WI38 (cell line): ENCODE measurements around the gene FXYD1.

Experiments
- H3K4me3 ChIP-seq: 2 replicates; pipeline ENCODE4 v1.5.1; 2011; ENCODE audit warnings: low read depth, mild to moderate bottlenecking, control low read depth, low read length
- TF ChIP-seq, protein P1 (sequence below): IDR thresholded peaks from 2 replicates; pipeline ENCODE4 v1.5.1; 2012; ENCODE audit warnings: low read depth, mild to moderate bottlenecking, control low read depth, low read length

Gene FXYD1

DNA sequence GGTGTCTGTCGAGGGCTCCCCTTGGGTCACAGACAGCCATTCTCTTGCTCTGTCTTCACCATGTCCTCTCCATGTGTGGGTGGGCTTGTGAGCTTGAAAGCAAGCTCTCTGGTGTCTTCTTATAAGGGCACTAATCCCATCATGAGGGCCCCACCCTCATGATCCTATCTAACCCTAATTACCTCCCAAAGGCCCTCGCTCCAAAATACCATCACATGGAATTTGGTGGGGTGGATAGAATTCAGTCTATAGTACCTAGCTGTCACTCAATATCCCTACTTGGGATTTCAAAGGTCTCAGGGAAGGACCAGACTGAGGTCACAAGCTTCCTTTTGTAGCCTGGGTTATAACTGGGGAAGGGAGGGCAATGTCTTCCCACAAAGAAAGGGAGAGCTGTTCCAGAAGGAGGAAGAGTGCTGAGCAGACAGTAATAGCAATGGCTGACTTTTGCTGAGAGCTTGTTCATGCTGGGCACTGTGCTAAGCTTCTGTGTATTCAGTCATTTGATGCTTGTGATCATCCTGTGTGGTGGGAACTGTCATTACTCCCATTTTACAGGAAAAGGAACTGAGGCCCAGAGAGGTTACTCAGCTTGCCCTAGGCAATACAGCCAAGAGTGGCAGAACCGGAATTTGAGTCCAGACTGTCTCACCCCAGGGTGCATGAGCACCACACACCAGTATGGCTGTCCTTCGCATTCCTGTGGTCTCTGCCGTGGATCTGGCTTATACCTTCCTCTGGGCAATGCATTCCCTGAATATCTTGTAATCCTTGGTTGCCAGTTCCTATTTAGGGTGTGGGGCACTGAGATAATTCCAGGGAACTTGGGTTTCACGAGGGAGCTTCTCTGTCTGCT, 24.1 kb downstream of the FXYD1 start:
- TF ChIP-seq, protein P1, sequence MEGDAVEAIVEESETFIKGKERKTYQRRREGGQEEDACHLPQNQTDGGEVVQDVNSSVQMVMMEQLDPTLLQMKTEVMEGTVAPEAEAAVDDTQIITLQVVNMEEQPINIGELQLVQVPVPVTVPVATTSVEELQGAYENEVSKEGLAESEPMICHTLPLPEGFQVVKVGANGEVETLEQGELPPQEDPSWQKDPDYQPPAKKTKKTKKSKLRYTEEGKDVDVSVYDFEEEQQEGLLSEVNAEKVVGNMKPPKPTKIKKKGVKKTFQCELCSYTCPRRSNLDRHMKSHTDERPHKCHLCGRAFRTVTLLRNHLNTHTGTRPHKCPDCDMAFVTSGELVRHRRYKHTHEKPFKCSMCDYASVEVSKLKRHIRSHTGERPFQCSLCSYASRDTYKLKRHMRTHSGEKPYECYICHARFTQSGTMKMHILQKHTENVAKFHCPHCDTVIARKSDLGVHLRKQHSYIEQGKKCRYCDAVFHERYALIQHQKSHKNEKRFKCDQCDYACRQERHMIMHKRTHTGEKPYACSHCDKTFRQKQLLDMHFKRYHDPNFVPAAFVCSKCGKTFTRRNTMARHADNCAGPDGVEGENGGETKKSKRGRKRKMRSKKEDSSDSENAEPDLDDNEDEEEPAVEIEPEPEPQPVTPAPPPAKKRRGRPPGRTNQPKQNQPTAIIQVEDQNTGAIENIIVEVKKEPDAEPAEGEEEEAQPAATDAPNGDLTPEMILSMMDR: no peak
- H3K4me3 ChIP-seq: no peak overlapping the region

DNA sequence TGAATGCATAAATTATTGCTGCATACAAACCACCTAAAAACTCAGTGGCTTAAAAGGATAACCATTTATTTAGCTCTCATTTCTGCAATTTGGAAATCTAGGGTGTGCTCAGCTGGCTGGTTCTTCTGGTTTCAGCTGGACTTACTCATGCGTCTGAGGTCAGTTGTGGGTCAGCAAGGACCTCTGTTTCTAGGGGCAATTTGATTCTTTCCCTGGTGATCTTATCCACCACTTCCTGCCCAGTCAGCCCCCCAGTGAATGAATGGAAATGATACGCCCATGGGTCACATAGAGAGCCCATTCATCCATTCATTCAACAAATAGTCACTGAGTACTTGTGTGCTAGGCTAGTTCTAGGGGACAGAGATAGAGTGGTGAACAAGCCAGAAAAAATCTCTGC, 25.8 kb downstream of the FXYD1 start:
- H3K4me3 ChIP-seq: no peak overlapping the region
- TF ChIP-seq, protein P1: no peak

DNA sequence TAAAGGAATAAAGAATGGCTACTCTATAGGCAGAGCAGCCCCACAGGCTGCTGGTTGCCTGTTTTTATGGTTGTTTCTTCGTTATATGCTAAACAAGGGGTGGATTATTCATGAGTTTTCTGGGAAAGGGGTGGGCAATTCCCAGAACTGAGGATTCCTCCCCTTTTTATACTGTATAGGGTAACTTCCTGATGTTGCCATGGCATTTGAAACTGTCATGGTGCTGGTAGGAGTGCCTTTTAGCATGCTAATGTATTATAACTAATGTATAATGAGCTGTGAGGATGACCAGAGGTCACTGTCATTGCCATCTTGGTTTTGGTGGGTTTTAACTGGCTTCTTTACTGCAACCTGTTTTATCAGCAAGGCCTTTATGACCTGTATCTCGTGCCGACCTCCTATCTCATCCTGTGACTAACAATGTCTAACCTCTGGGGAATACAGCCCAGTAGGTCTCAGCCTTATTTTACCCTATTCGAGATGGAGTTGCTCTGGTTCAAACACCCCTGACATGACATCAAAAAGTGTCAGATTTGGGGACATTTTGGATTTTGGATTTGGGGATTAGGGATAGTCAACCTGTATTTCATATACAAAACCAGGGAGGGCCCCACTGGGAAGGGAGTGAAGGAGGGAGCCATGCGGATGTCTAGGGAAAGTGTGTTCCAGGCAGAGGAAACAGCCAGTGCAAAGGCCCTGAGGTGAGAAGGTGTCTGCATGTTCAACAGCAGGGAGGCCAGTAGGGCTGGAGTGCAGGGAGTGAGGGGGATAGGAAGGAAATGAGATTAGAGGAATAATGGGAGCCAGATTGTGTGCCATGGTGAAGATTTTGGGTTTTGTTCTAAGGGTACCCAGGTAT, 26.8 kb downstream of the FXYD1 start:
- no peak overlapping the region for H3K4me3 ChIP-seq
- TF ChIP-seq, protein P1: no peak

DNA sequence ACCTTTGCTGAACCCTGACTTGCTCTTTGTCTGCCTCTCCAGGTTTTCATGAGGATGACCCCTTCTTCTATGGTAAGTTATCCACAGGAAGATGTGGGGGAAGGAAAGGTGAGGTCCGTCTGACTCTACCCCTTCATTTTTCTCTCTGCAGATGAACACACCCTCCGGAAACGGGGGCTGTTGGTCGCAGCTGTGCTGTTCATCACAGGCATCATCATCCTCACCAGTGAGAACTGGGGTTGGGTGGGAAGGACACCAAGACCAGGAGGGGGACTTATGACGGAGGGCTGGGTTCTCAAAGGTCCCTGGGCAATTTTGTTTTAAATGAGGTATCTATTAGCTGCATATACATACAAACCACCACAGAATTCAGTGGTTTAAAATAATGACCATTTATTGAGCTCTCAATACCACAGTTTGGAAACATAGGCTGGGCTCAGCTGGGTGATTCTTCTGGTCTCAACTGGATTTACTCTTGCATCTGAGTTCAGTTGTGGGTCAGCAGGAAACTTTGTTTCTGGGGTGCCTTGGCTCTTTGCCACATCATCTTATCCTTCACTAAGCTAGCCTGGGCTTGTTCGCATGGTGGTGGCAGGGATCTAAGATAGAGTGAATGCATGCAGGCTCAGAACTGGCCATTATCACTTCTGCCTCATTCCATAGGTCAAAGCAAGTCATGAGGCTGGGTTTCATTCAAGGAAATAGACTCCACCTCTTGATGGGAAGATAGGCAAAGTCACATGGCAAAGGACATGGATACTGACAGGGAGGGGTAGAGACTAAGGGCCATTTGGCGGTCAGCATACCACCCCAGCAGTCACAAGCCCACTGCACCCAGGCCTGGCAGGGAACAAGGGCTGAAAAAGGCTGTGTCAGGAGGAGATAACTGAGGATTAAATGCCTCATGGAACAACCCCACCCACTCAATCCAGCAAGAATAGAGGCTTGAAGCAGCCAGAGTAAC, 27.8 kb downstream of the FXYD1 start:
- H3K4me3 ChIP-seq: no peak overlapping the region
- TF ChIP-seq, protein P1: no peak

DNA sequence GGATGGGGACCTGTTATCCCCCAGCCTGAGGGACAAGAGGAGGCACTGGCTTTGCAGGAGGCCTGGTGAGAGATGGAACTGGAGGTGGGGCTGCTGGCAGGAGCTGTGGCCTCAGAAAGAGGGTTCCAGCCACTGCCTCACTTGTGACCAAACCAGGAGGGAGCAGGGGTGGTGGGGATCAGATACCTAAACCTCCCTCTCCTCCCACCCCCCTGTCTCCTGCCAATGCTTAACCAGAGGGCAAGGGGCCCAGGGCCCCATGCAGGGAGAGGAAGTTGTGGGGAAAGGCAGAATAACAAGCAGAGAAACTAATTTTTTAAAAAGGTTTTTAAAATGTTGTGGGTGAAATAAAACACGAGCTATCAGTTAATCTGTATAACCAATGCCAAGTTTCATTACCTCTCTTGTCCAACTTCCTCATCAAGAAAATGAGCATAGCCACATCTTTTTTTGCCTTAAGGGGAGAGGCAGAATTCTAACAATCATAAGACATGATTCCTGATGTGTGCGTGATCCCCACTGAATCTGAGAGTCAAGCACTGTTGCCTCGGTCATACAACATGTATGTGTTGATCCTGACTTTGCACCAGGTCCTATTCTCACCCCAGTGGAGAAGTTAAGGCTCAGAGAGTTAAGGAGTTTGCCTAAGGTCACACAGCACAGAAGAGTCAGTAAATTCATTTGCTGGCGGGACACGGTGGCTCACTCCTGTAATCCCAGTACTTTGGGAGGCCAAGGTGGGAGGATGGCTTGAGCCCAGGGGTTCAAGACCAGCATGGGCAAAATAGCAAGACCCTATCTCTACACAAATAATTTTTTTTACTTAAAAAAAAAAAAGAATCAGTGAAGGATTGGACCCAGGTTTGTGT, 28.9 kb downstream of the FXYD1 start:
- H3K4me3 ChIP-seq: no peak overlapping the region
- TF ChIP-seq, protein P1: no peak

DNA sequence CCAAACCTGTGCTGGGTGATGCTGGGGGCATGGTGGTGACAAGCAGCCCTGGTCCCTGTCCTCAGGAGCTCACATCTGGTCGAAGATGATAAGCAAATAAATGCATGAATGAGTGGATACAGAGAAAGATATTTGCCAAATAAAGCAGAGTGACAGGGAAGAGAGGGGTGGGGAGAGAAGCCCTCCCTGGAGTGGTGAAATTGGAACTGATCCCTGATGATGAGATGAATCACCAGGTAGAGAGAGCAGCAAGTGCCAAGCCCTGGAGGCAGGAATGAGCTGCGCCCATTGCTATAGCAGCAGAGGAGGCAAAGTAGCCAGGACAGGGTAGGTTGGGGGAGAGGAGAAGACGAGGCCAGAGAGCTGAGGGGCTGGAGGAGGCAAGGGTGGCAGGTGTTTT, 29.6 kb downstream of the FXYD1 start:
- TF ChIP-seq, protein P1: no peak
- no peak overlapping the region for H3K4me3 ChIP-seq
